Natural killer cell (primary cell): ENCODE measurements around the gene SLC25A21. TPM values are rescaled to one million over a fixed set of nuclear protein-coding genes. Genes with fewer than 3 reads are reported as not detected.

Experiments
- ATAC-seq, 3 donors: fragments of 150-1000 bp in 2 of 3; fragments of 200-7000 bp in 1 of 3; cut with Tn5 transposase; 1 replicate in 1 of 3; 2 replicates in 2 of 3; pipeline ENCODE4 v1.10.0; 2021; ENCODE audit warnings: mild to moderate bottlenecking in 2 of 3, moderate library complexity in 2 of 3
- DNase-seq, 2 donors: peaks; one replicate each; pipeline versions ENCODE4 v3.0.0 to v3.0.0-alpha.2; 2013 to 2021; ENCODE audit warnings: mixed read lengths in 1 of 2
- H3K27ac ChIP-seq: one replicate; pipeline ENCODE4 v1.5.1; 2013; ENCODE audit warnings: mild to moderate bottlenecking, low read length
- H3K27me3 ChIP-seq: one replicate; pipeline ENCODE4 v1.6.1; 2013; ENCODE audit warnings: low read length; ENCODE audit not compliant: control insufficient read depth, insufficient read depth
- H3K36me3 ChIP-seq: one replicate; pipeline ENCODE4 v1.6.1; 2013; ENCODE audit warnings: low read length; ENCODE audit not compliant: control insufficient read depth, insufficient read depth
- H3K4me1 ChIP-seq: one replicate; pipeline ENCODE4 v1.6.1; 2013; ENCODE audit warnings: low read length; ENCODE audit not compliant: control insufficient read depth, insufficient read depth
- H3K4me3 ChIP-seq: one replicate; pipeline ENCODE4 v1.5.1; 2013; ENCODE audit warnings: low read length
- H3K9me3 ChIP-seq: one replicate; pipeline ENCODE4 v1.6.1; 2013; ENCODE audit warnings: low read length; ENCODE audit not compliant: control insufficient read depth, insufficient read depth
- H3K27ac Mint-ChIP-seq, 2 donors: one replicate each; pipeline ENCODE4 v1.8.0; 2022; ENCODE audit warnings: mild to moderate bottlenecking in 2 of 2, mixed read lengths in 2 of 2, moderate library complexity in 1 of 2
- H3K27me3 Mint-ChIP-seq, 2 donors: one replicate each; pipeline ENCODE4 v1.8.0; 2022; ENCODE audit warnings: low read depth in 2 of 2, mixed read lengths in 2 of 2
- H3K36me3 Mint-ChIP-seq: one replicate; pipeline ENCODE4 v1.8.0; 2022; ENCODE audit warnings: mixed read lengths
- H3K4me1 Mint-ChIP-seq, 2 donors: one replicate each; pipeline ENCODE4 v1.8.0; 2022; ENCODE audit warnings: mixed read lengths in 2 of 2
- H3K4me3 Mint-ChIP-seq: one replicate; pipeline ENCODE4 v1.8.0; 2022; ENCODE audit warnings: mild to moderate bottlenecking, moderate library complexity, mixed read lengths
- H3K9me3 Mint-ChIP-seq, 2 donors: one replicate each; pipeline ENCODE4 v1.8.0; 2022; ENCODE audit warnings: mixed read lengths in 2 of 2
- WGBS: methylation state at CpG from one replicate; pipeline ENCODE4 v1.1.7; 2013; ENCODE audit warnings: missing lambda C conversion rate; ENCODE audit not compliant: insufficient coverage; 5-methylcytosine and 5-hydroxymethylcytosine counted together
- intact Hi-C: fragments of 100-400 bp; cut with micrococcal nuclease; formaldehyde crosslinking; loops from one replicate; pipeline ENCODE4 v1.14.2; 2022
- total RNA-seq, 4 donors: library from RNA; stranded (reverse); fragments of 120-200 nt in 1 of 4; gene quantifications; one replicate each; pipeline versions ENCODE4 v1.2.3 to v1.2.4, GENCODE V29; 2013 to 2022
- TF ChIP-seq, protein P1 (sequence below): fragments of 200-600 bp; IDR thresholded peaks from one replicate; pipeline ENCODE4 v1.8.0; 2022; ENCODE audit warnings: antibody characterized with exemption

The SLC25A21 gene
- total RNA-seq, result not detected
- not detected for total RNA-seq (2013)

DNA sequence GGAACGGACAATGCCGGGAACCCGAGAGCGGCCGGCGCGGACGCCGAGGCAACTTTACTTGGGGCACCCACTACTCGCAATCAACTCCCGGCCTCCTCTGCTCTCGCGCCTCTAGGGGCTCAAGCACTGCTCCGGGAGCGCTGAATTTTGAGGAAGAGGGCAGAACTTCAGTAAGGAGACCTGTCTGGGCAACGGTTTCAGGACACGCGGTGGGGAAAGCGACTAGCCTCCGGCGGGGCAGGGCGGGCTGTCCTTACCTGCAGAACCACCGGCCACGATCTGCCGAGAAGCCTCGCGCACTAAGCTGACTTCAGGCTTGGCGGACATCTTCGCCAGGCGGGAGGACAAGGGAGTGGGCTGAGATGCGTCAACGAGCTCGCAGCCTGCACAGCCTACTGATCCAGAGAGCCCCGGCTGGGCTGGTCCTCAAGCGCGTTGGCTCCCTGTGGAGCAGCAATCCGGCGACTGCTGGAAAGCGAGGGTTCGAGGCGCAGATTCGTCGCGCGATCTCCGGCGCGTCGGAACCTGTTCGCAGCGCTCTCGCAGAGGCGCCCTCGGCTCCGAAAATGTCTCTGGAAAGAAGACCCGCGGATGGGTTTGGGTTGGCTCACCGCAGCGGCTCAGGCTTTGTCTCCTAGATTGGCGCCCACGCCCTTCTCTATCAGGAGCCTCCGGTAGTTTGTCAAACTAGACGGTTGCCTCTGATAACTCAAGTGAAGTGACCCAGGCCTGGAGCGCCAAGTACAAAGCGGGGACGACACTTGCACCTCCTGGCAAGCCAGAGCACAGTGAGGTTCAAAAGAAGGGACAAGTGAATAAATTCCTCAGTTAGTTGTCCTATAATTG is at the start of gene SLC25A21:
Gene SLC25A21 (minus strand): TSS at position 583 of the 846 bp plus-strand sequence.
- no peaks in the 10 kb centered on the region for H3K36me3 ChIP-seq
- ATAC-seq (no peak), DNase-seq (no peak)
- no peak within 1 kb of the TSS for H3K4me3 Mint-ChIP-seq
- intact Hi-C loops, result no loop called here
- peaks cover 6% of the 10 kb centered on the region for H3K27me3 ChIP-seq
- peaks cover 3% of the 10 kb centered on the region for H3K4me1 ChIP-seq
- H3K9me3 ChIP-seq, result peaks cover 4% of the 10 kb centered on the region
- WGBS, result 6% methylated on average over 66 of the region's 66 CpGs
- H3K27me3 Mint-ChIP-seq, result no peaks in the 10 kb centered on the region
- H3K4me3 ChIP-seq, result no peak within 1 kb of the TSS
- H3K36me3 Mint-ChIP-seq, result no peaks in the 10 kb centered on the region
- no peaks in the 10 kb centered on the region for H3K4me1 Mint-ChIP-seq
- no peak within 1 kb of the TSS for H3K27ac ChIP-seq
- H3K27ac Mint-ChIP-seq, result no peak within 1 kb of the TSS
- TF ChIP-seq, protein P1, sequence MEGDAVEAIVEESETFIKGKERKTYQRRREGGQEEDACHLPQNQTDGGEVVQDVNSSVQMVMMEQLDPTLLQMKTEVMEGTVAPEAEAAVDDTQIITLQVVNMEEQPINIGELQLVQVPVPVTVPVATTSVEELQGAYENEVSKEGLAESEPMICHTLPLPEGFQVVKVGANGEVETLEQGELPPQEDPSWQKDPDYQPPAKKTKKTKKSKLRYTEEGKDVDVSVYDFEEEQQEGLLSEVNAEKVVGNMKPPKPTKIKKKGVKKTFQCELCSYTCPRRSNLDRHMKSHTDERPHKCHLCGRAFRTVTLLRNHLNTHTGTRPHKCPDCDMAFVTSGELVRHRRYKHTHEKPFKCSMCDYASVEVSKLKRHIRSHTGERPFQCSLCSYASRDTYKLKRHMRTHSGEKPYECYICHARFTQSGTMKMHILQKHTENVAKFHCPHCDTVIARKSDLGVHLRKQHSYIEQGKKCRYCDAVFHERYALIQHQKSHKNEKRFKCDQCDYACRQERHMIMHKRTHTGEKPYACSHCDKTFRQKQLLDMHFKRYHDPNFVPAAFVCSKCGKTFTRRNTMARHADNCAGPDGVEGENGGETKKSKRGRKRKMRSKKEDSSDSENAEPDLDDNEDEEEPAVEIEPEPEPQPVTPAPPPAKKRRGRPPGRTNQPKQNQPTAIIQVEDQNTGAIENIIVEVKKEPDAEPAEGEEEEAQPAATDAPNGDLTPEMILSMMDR, result no peak
- peaks cover 4% of the 10 kb centered on the region in 2 donors for H3K9me3 Mint-ChIP-seq

DNA sequence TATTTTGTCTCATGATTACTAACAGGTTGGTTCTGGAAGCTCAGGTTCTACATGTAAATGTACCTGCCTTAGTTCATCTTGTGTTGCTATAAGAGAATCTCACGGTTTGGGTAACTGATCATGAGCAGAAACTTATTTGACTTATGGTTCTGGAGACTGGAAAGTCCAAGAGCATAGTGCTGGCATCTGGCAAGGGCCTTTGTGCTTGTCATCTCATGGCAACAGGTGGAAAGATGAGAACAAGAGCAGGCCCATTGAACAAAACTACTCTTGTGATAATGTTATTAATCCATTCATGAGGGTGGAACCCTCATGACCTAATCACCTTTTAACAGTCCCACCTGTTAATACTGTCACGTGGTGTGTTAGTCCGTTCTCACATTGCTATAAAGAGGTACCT is 48.7 kb upstream of the SLC25A21 start:
- H3K4me3 Mint-ChIP-seq, result no peak overlapping the region
- H3K27me3 ChIP-seq, result no peaks in the 10 kb centered on the region
- no peak overlapping the region for H3K27ac Mint-ChIP-seq
- DNase-seq (no peak), ATAC-seq (no peak)
- H3K4me3 ChIP-seq, result no peak overlapping the region
- no peaks in the 10 kb centered on the region for H3K4me1 ChIP-seq
- H3K9me3 ChIP-seq, result no peaks in the 10 kb centered on the region
- no peak overlapping the region for H3K27ac ChIP-seq
- no peaks in the 10 kb centered on the region for H3K4me1 Mint-ChIP-seq
- H3K36me3 Mint-ChIP-seq, result no peaks in the 10 kb centered on the region
- no peaks in the 10 kb centered on the region for H3K36me3 ChIP-seq
- TF ChIP-seq, protein P1, result no peak
- peaks cover 5 to 7% of the 10 kb centered on the region in 2 donors for H3K9me3 Mint-ChIP-seq
- H3K27me3 Mint-ChIP-seq, result no peaks in the 10 kb centered on the region
- intact Hi-C loops, result no loop called here
- 90% methylated on average over 3 of the region's 3 CpGs for WGBS

DNA sequence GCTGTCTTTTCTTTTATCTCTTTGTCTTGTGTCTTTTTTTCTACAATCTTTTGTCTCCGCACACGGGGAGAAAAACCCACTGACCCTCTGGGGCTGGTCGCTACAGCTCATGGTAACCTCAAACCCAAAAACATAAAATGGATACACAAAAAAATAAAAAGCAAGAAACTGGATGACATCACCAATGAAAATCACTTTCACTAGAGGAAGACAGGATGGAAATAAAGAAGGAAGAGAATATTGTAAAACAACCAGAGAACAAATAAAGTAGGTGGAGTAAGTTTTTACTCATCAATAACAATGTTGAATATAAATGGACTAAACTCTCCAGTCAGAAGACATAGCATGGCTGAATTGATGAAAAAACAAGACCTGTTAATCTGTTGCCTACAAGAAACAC is 42.9 kb upstream of the SLC25A21 start:
- Histone ChIP-seq H3K36me3 (no peaks in the 10 kb centered on the region), H3K4me1 (no peaks in the 10 kb centered on the region), H3K9me3 (peaks cover 3% of the 10 kb centered on the region), H3K27me3 (no peaks in the 10 kb centered on the region), H3K4me3 (no peak overlapping the region), H3K27ac (no peak overlapping the region)
- H3K27ac Mint-ChIP-seq, result no peak overlapping the region
- no peaks in the 10 kb centered on the region for H3K4me1 Mint-ChIP-seq
- no peaks in the 10 kb centered on the region for H3K36me3 Mint-ChIP-seq
- intact Hi-C loops, result no loop called here
- 79% methylated on average over 3 of the region's 3 CpGs for WGBS
- ATAC-seq (no peak), DNase-seq (no peak)
- H3K9me3 Mint-ChIP-seq, result peaks cover 12 to 17% of the 10 kb centered on the region in 2 donors
- H3K27me3 Mint-ChIP-seq, result no peaks in the 10 kb centered on the region
- H3K4me3 Mint-ChIP-seq, result no peak overlapping the region
- TF ChIP-seq, protein P1, result no peak

DNA sequence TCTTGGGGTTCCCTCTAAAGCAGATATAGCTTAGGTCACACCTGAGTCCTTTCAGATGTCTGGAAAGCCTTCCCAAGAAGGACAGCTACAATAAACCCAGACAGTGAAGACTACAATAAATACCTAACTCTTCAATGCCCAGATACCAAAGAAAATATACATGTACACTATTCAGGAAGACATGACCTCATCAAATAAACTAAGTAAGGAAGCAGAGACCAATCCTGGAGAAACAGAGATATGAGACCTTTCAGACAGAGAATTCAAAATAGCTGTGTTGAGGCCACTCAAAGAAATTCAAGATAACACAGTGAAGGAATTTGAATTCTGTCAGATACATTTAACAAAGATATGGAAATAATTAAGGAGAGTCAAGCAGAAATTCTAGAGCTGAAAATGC is 40.6 kb upstream of the SLC25A21 start:
- Mint-ChIP-seq H3K36me3 (no peaks in the 10 kb centered on the region), H3K9me3 (peaks cover 13 to 17% of the 10 kb centered on the region in 2 donors), H3K4me1 (no peaks in the 10 kb centered on the region), H3K27ac (no peak overlapping the region), H3K4me3 (no peak overlapping the region), H3K27me3 (no peaks in the 10 kb centered on the region)
- Histone ChIP-seq H3K27ac (no peak overlapping the region), H3K4me3 (no peak overlapping the region), H3K36me3 (no peaks in the 10 kb centered on the region), H3K27me3 (no peaks in the 10 kb centered on the region), H3K4me1 (no peaks in the 10 kb centered on the region), H3K9me3 (peaks cover 3% of the 10 kb centered on the region)
- intact Hi-C loops, result no loop called here
- no peak for ATAC-seq
- TF ChIP-seq, protein P1, result no peak
- DNase-seq, result no peak
